ENCODE measurements around the gene GRIP1.

- TF ChIP-seq CTCF (IDR thresholded peaks at IDR 0.05 in 4 of 5, conservative IDR thresholded peaks at IDR 0.05 in 1 of 5) (no peak), POLR2A (IDR thresholded peaks at IDR 0.05) (no peak)
Measured at GRCh38 chr12:66447643-66448042, 231.2 kb downstream of the GRIP1 start.
